ENCODE measurements around the gene GRIA4. TPM values are rescaled to one million over a fixed set of nuclear protein-coding genes. Genes with fewer than 3 reads are reported as not detected.

GRIA4 gene
- total RNA-seq, 6 donors from 2014 or later = not detected

DNA sequence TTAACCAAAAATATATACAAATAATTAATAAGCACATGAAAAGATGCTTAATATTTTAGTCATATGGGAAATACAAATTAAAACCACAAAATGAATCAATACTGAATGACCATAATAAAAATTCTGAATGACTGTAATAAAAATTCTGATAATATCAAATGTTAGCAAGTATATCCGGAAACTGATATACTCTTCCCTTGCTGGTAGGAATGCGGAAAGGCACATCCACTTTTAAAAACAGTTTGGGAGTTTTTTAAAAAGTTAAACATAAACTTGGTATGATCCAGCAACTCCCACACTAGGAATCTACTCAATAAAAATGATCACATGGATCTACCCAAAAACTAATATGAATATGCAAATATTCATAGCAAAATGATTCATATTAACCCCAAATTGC is 30.8 kb upstream of the GRIA4 start:
- no peak overlapping the region for H3K27ac ChIP-seq
- DNase-seq (no peak), ATAC-seq (ENCODE audit: low FRiP score in 2 of 2) (no peak)
- no peak overlapping the region for H3K4me3 ChIP-seq
- no peaks in the 10 kb centered on the region for H3K36me3 ChIP-seq
- no peaks in the 10 kb centered on the region for H3K27me3 ChIP-seq
- WGBS, 2 donors = 91 to 97% methylated on average over 2 of the region's 2 CpGs
- no peaks in the 10 kb centered on the region for H3K9me3 ChIP-seq
- no peaks in the 10 kb centered on the region for H3K4me1 ChIP-seq
- TF ChIP-seq EP300 (IDR thresholded peaks at IDR 0.05) = no peak
- no peak for TF ChIP-seq POLR2AphosphoS5 (IDR thresholded peaks at IDR 0.05)
- no peak for TF ChIP-seq POLR2A (IDR thresholded peaks at IDR 0.05)
- TF ChIP-seq, protein P1, sequence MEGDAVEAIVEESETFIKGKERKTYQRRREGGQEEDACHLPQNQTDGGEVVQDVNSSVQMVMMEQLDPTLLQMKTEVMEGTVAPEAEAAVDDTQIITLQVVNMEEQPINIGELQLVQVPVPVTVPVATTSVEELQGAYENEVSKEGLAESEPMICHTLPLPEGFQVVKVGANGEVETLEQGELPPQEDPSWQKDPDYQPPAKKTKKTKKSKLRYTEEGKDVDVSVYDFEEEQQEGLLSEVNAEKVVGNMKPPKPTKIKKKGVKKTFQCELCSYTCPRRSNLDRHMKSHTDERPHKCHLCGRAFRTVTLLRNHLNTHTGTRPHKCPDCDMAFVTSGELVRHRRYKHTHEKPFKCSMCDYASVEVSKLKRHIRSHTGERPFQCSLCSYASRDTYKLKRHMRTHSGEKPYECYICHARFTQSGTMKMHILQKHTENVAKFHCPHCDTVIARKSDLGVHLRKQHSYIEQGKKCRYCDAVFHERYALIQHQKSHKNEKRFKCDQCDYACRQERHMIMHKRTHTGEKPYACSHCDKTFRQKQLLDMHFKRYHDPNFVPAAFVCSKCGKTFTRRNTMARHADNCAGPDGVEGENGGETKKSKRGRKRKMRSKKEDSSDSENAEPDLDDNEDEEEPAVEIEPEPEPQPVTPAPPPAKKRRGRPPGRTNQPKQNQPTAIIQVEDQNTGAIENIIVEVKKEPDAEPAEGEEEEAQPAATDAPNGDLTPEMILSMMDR (IDR thresholded peaks at IDR 0.05) = no peak

DNA sequence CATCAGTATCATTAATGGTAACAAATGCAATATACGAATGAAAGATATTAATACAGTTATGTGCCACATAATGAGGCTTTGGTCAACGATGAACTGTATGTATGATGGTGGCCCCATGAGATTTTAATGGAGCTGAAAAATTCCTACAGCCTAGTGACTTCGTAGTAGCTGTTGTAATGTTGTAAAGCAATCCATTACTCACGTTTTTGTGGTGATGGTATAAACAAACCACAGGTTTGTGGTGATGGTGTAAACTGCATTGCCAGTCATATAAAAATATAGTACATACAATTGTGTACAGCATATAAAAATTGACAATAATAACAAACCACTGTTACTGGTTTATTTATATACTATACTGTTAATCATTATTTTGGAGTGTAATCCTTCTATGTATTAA is 27.4 kb upstream of the GRIA4 start:
- WGBS, 2 donors = 69 to 70% methylated on average over 4 of the region's 4 CpGs

DNA sequence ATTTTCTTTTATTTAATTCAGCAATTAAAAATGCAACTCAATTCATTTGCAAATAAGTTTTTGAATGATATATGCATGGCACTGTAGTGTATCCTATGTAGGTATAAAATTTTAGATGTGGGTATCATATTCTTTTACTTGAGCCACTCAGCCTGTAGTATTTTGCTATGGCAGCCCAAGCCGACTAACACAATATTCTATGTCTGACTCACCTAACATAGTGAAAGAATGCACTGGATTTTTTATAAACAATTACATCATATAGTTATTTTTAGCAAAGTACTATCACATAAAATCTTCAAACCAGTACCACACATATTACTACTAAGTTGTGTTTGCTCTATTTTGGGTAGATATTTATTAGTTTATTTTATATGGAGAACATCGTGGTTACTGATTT is 21.9 kb upstream of the GRIA4 start:
- H3K9me3 ChIP-seq = no peaks in the 10 kb centered on the region
- no peak overlapping the region for H3K4me3 ChIP-seq
- DNase-seq (no peak), ATAC-seq (ENCODE audit: low FRiP score in 2 of 2) (no peak)
- no peaks in the 10 kb centered on the region for H3K4me1 ChIP-seq
- no peaks in the 10 kb centered on the region for H3K27me3 ChIP-seq
- no peak overlapping the region for H3K27ac ChIP-seq
- TF ChIP-seq EP300 (IDR thresholded peaks at IDR 0.05) (no peak), POLR2A (IDR thresholded peaks at IDR 0.05) (no peak), POLR2AphosphoS5 (IDR thresholded peaks at IDR 0.05) (no peak)
- TF ChIP-seq, protein P1 (IDR thresholded peaks at IDR 0.05) = no peak
- no peaks in the 10 kb centered on the region for H3K36me3 ChIP-seq
- WGBS, 2 donors = 78 to 86% methylated on average over 2 of the region's 2 CpGs

More for the DNA sequence above, 27.4 kb upstream of the GRIA4 start:
- Histone ChIP-seq H3K27me3 (no peaks in the 10 kb centered on the region), H3K27ac (no peak overlapping the region), H3K4me1 (no peaks in the 10 kb centered on the region), H3K4me3 (no peak overlapping the region), H3K36me3 (no peaks in the 10 kb centered on the region), H3K9me3 (no peaks in the 10 kb centered on the region)
- ATAC-seq (ENCODE audit: low FRiP score in 2 of 2) (no peak), DNase-seq (no peak)
- TF ChIP-seq EP300 (IDR thresholded peaks at IDR 0.05) = no peak

DNA sequence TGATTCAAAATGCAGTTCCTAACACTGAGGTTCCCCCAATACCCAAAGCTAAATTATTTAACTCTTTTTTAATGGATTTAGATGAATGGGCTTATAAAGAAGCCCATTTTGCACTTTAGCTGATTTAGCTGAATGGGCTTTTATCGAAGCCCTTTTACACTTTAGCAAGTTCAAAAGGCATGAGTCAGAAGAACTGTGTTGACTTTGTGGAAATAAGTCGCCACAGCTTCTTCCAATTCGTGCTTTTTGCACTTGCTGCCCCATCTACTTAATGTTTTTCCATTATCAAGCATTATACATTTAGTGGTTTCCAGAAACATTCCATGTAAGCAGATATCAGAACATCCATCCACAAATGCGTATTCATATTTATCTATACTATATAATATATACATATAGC is 20.5 kb upstream of the GRIA4 start:
- DNase-seq (no peak), ATAC-seq (ENCODE audit: low FRiP score in 2 of 2) (no peak)
- 74 to 80% methylated on average over 4 of the region's 4 CpGs for WGBS, 2 donors

DNA sequence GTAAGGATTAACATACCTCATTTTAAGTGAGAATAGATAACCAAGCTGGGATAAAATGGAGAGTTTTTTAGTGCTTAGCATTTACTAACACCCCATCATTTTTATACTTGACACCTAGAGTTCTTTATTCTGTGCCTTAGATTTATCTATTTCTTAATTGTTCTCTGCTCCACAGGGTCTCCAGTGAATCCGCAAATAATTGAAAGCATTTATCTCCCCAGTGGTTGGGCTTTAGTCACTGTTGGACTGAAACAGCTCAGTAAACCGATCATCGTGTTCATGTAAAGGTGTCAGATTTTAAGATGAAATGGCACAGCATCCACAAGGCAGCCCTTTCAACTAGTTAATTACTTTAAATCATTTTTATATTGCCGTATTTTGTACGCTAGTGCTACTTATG is 17.8 kb upstream of the GRIA4 start:
- no peaks in the 10 kb centered on the region for H3K27me3 ChIP-seq
- H3K4me1 ChIP-seq = no peaks in the 10 kb centered on the region
- DNase-seq (no peak), ATAC-seq (ENCODE audit: low FRiP score in 2 of 2) (no peak)
- H3K4me3 ChIP-seq = no peak overlapping the region
- H3K36me3 ChIP-seq = no peaks in the 10 kb centered on the region
- no peak overlapping the region for H3K27ac ChIP-seq
- no peak for TF ChIP-seq POLR2AphosphoS5 (IDR thresholded peaks at IDR 0.05)
- WGBS, 2 donors = 76 to 79% methylated on average over 5 of the region's 5 CpGs
- no peaks in the 10 kb centered on the region for H3K9me3 ChIP-seq

More for the DNA sequence above, 20.5 kb upstream of the GRIA4 start:
- no peak overlapping the region for H3K27ac ChIP-seq
- no peaks in the 10 kb centered on the region for H3K9me3 ChIP-seq
- H3K4me1 ChIP-seq = no peaks in the 10 kb centered on the region
- no peaks in the 10 kb centered on the region for H3K27me3 ChIP-seq
- H3K36me3 ChIP-seq = no peaks in the 10 kb centered on the region
- no peak overlapping the region for H3K4me3 ChIP-seq
- no peak for TF ChIP-seq POLR2AphosphoS5 (IDR thresholded peaks at IDR 0.05)
- TF ChIP-seq, protein P1 (IDR thresholded peaks at IDR 0.05) = no peak
- no peak for TF ChIP-seq POLR2A (IDR thresholded peaks at IDR 0.05)
- TF ChIP-seq EP300 (IDR thresholded peaks at IDR 0.05) = no peak

DNA sequence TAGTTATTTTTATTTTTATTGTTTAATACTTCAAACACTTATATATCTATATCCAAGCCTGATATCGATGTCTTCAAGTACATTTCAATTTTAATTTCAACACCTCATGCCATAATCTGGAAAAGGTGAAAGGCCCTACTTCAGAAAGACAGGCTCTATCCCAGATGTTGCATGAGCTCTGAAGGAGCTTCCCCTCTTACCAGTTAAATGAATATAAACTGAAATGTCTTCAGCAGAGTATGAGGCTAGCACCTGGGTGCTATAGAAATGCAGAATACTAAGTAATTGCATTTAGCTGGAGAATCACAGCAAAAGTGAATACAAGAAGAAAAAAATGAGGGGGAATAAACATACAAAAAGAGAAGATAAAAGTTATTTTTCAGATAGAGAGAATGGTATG is 11.5 kb upstream of the GRIA4 start:
- Histone ChIP-seq H3K27me3 (no peaks in the 10 kb centered on the region), H3K27ac (no peak overlapping the region), H3K36me3 (no peaks in the 10 kb centered on the region), H3K4me1 (no peaks in the 10 kb centered on the region), H3K4me3 (no peak overlapping the region), H3K9me3 (no peaks in the 10 kb centered on the region)
- ATAC-seq (ENCODE audit: low FRiP score in 2 of 2) (no peak), DNase-seq (no peak)
- 70 to 78% methylated on average over 1 of the region's 1 CpG for WGBS, 2 donors
- no peak for TF ChIP-seq POLR2A (IDR thresholded peaks at IDR 0.05)
- TF ChIP-seq, protein P1 (IDR thresholded peaks at IDR 0.05) = no peak
- no peak for TF ChIP-seq POLR2AphosphoS5 (IDR thresholded peaks at IDR 0.05)
- TF ChIP-seq EP300 (IDR thresholded peaks at IDR 0.05) = no peak

All from upper lobe of left lung (tissue), 6 donors.